Keratinocyte (primary cell): ENCODE measurements around the gene DMD.

Source experiments
- EZH2 ChIP-seq: IDR thresholded peaks from one replicate; pipeline ENCODE4 v1.6.1; 2012; ENCODE audit warnings: inconsistent platforms, mild to moderate bottlenecking, low read length, moderate library complexity
- TF ChIP-seq, protein P1 (sequence below), 3 experiments: IDR thresholded peaks in 1 of 3; conservative IDR thresholded peaks in 1 of 3; optimal IDR thresholded peaks in 1 of 3; 2 replicates in 2 of 3; 3 replicates in 1 of 3; pipeline versions ENCODE3 to v1.5.1; 2011; ENCODE audit warnings: low read length in 3 of 3, mild to moderate bottlenecking in 3 of 3, moderate library complexity in 2 of 3, control low read depth in 1 of 3, inconsistent platforms in 1 of 3; ENCODE audit not compliant: insufficient read depth in 2 of 3; ENCODE audit errors: extremely low read depth in 1 of 3

- TF ChIP-seq, protein P1, sequence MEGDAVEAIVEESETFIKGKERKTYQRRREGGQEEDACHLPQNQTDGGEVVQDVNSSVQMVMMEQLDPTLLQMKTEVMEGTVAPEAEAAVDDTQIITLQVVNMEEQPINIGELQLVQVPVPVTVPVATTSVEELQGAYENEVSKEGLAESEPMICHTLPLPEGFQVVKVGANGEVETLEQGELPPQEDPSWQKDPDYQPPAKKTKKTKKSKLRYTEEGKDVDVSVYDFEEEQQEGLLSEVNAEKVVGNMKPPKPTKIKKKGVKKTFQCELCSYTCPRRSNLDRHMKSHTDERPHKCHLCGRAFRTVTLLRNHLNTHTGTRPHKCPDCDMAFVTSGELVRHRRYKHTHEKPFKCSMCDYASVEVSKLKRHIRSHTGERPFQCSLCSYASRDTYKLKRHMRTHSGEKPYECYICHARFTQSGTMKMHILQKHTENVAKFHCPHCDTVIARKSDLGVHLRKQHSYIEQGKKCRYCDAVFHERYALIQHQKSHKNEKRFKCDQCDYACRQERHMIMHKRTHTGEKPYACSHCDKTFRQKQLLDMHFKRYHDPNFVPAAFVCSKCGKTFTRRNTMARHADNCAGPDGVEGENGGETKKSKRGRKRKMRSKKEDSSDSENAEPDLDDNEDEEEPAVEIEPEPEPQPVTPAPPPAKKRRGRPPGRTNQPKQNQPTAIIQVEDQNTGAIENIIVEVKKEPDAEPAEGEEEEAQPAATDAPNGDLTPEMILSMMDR (optimal IDR thresholded peaks at IDR 0.05 in 1 of 3, IDR thresholded peaks at IDR 0.05 in 1 of 3, conservative IDR thresholded peaks at IDR 0.05 in 1 of 3; ENCODE audit: extremely low read depth in 1 of 3, insufficient read depth in 2 of 3, low read length in 3 of 3) = no peak
- TF ChIP-seq EZH2 = no peak
These were observed 639.8 kb downstream of the DMD start for GRCh38 chrX:32571579-32571978.
